ENCODE data around the gene HMGB3.
"Not testable (repeated sequence)": the region's sequence is repeated elsewhere in the genome, so short reads cannot be mapped to it uniquely, and the experiment has no call there.

HMGB3 gene

DNA sequence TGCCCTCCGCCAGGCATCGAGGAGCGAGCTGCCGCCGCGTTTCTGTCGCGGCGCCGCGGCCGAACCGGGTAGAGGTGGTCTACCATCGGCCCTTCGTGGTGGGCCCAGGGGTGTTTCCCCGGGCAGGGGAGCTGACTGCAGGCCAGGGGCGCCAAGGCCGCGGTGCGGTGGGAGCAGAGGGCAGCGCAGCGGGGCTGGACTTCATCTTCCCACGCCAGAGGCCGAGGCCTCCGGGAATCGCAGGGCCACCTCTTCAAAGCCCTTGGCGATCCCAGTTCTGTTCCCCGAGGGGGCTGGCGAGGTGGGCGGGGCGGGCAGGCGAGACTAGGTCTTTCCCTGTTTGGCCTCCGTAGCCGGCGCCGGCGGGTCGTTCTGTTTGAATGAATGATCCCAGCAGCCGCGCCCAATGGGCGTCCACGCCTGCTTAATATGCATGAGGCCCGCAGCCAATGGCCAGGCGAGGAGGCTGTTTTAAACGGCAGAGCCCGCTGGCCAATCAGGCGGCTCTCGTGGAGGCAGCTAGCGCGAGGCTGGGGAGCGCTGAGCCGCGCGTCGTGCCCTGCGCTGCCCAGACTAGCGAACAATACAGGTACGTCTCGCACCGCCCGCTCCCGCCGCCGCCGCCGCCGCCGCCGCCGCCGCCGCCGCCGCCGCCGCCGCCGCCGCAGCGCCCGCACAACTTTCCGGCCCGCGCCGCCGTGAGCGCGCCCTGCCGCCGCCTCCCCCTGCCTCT is at the start of gene HMGB3:
Gene HMGB3, plus strand, starts transcription at position 548 of the 733 bp plus-strand sequence. CDS start 2,265 bp downstream, outside the sequence.
- peak; percentile 91 to 95 for DNase-seq

DNA sequence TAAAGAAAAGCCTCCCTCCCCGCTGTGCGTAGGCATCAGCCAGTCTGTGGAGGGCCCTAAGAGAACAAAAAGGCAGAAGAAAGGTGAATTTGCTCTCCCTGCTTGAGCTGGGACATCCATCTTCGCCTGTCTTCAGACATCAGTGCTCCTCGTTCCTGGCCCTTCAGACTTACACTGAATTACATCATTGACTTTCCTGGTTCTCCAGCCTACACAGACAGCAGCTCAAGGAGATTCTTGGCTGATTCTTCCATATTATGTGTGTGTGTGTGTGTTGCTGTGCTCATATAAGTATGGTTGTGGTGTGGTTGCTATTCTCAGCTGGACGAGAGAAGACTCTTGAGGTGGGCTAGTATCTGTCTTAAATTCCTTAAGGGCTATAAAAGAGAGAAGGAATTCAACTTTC is 49.2 kb upstream of the HMGB3 start:
- DNase-seq: no peak

DNA sequence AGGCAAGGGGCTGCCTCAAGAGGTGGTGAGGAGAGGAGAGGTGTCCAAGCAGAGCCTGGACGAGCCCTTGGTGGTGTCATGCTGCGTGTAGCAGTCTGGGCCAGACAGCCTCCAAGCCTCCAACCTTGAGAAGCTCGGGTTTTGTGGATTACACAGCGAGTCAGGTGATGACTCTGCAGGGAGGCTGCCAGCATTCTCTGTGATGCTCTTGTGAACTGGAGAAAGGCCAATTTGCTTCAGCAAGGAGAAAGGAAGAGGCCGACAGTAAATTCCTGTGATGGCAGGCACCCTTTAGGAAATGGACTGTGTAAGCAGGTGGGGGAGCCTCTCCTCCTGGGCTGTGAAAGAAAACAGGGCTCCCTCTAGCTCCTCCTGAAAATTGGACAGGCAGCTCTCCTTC is 48.7 kb upstream of the HMGB3 start:
- peak in 1 of 2 experiments; percentile 17 for DNase-seq

DNA sequence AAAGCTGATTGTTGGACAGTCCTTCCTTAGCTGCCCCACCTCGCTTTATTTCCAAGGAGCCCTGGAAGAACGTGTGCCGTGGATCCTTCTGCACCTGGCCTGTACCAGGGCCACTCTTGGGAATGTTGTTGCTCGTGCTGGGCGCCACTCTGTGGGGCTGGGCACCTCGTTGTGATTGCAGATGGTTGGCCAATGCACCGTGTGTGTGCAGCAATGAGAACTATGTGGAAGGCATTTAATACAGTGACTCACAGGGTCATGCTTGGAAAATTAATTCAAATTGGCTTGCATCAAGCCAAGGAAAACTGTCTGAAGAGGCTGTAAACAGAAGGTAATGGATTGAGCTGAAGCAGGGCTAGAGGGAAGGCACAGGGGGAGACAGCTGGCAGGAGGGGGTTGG is 47.7 kb upstream of the HMGB3 start:
- DNase-seq: peak in 1 of 2 experiments; percentile 31

DNA sequence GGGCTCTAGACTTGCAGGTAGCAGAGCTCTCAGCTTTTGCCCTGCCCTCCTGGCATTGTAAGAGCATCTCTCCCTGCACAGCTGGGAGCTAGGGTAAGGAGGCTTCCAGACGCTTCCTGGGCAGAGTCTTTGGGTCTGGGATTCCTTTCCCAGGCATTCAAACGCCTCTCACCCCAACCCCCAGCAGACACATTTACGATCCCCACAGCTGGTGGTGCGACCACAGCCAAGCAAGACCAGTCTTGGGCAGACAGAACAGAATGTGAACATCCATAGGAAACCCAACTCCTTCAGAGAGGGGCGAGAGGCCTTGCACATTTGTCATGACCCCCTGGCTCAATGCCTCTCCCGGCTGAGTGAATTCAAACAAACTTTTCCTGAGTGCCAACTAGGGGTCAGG is 46.6 kb upstream of the HMGB3 start:
- DNase-seq: no peak

DNA sequence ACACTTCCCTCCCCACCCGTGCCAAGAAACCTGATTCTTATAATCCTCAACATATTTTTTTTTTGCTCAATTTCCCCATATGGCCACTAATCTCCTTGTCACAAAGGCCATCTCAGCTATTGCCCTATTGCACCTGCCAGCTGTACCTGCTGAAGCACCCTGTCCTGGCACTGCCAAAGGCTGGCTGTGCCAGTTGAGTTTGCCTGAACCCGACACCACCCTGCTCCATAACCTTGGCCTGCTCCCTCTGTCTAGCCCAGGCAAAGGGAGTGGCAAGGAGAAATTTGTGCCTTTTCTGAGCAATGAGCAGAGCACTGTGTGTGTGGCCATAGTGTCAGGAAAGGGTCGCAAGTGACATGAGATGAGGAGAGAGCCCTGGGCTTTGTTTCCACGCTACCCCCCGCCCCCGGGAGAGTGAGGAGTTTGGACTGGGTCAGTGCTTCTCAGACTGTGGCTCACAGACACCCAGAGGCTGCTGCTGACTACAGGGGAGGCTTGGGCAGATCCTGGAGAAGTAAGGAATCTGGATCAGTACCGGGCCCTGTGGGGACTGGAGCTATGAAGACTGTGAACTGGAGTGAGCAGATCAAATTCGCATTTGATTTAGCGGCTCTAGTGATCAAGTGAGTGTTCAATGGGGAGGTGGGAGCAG is 42.2 kb upstream of the HMGB3 start:
- DNase-seq: no peak

DNA sequence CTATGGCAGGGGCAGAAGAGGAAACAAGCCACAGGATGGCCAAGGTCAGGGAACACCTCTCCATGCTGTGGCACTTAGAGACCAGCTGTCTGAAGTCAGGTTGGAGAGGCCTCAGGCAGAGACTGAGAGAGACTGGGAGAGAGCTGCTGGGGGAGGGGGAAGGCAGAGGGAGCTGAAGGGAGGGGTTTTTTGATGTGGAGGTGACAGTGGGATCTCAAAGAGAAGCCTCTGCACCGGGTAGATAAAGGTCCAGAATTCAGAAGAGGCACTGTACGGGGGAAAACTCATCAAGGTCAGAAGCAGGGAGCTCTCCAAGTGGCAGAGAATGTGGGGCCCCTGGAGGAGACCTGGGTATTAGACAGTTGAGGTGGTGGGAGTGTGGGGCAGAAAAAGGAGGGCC is 41.6 kb upstream of the HMGB3 start:
- no peak for DNase-seq

DNA sequence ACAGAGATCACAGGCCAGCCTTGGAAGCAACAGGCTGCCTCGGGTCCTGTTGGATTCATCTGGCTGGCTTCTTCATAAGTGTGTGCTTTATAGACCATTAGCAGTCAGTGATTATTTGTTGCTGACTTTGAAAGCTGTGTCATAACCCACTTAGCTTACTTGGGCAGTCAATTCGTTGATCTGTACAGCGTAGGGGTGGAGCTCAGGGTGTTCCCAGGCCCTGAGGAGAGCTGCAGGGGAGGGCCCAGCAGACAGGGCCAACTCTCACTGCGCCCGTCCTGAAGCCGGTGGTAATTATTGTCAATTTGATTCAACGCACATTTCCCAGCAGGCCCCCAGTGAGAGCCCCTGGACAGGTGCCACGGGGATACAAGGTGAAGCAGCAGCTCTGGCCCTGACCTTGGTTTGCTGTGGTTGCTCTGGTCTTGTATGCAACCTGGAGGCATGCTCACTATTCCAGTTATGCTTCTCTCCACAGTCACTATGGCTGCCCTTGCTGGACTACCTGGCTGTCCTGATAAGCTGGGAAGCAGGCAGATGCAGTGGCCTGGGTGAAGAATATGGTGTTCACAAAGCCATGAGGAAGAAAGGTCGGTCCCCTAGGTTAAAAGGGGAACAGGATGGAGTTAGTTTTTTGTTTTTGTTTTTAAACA is 40.1 kb upstream of the HMGB3 start:
- DNase-seq: no peak

DNA sequence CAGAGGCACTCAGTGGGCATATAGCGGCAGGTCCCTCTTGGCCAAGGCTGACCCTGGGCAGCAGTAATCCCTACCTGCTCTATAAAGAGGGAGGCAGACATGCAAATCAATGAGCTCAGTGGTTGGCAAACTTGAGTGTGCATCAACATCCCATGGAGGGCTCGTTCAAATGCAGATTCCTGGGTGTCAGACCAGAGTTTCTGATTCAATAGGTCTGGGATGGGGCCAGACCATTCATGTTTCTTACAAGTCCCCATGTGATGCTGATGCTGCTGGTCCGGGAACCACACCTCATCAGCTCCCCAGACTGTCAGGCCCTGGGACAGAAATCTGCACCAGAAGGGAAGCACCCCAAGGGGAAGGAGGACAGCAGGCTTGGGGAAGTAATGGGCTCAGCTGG is 38.9 kb upstream of the HMGB3 start:
- DNase-seq: no peak

DNA sequence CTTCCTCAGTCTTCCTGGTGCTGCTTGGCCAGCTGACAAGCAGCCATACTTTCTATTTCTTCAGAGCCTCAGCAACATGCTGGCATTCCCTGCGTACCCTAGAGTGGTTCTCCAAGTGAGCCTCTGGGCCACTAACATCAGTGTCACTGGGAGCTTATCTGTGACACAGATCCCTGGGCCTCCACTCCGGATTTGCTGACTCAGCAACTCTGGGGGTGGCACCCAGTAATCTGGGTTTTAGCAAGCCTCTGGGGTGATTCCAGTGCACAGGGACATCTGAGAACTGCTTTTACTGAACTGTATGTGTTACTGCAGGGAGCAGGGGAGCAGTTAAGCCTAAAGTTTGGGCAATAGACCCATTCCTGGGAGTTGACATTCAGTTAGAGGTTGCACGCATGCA is 28.2 kb upstream of the HMGB3 start:
- no peak for DNase-seq

DNA sequence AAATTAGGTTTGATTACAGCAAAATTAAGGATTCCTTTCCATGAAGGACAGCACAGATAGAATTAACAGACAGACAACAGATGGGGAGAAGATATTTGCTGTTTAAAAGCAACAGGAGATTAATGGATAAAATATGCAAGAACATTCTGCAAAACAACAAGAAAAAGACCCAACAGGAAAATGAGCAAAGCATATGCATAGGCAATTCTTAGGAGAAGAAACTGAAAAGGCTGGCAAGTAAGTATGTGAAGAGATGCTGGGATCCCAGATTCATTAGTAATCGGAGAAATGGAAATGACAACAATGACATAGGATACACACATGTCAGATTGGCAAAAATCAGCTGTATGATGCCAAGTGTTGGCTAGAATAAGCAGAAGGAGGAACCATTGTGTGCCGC is 27.5 kb upstream of the HMGB3 start:
- no peak for DNase-seq

DNA sequence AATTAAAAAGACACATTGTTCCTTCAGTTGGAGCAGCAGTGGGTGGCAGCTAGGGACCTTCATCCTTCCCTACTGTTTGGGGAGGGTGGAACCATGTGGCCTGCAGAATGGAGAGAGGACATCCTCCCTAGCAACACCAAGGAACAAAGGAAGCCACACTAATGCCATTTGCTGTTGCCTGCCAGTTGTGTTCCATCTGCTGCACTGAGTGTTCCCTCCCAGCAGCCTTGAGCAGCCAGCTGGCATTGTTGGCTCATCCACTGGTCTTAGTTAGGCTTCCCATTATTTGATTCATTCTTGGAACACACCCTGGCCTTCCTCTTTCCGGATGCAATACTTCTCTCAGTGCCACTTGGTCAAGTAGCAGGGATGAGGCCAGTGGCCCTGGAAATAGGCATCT is 25.0 kb upstream of the HMGB3 start:
- peak; percentile 17 to 29 for DNase-seq

DNA sequence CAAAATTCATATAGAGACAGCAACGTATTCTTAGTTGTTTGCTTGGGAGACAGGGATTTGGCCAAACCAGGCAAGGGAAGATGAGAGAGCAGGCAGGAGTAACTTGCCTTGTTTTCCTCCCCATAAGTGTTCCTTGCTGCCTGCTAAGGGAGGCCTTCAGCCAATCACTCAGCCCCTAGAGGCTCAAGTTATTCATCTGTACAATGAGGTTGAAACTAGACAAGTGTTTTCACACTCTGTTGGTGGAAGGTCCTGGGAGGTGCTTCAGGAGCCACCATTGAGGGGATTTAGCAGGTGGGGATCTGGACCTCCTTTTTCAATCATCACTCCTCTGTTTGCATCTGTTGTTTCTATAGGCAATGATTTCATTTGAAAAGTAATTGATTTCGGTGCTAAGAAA is 23.6 kb upstream of the HMGB3 start:
- no peak for DNase-seq

DNA sequence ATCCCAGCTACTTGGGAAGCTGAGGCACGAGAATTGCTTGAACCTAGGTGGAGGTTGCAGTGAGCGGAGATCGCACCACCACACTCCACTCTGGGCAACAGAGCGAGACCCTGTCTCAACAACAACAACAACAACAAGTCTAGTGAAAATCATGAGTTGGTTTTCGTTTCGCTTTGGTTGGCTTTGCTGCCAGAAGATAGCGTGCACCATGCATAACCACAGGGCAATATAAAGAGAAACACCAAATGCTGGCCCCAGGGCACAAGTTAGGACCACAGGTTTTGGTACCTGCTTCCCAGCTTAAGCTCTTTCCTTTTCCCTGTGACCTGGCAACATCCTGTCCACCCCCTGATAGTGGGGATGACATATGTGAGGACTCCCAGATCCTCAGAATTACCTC is 21.5 kb upstream of the HMGB3 start:
- DNase-seq: no peak

DNA sequence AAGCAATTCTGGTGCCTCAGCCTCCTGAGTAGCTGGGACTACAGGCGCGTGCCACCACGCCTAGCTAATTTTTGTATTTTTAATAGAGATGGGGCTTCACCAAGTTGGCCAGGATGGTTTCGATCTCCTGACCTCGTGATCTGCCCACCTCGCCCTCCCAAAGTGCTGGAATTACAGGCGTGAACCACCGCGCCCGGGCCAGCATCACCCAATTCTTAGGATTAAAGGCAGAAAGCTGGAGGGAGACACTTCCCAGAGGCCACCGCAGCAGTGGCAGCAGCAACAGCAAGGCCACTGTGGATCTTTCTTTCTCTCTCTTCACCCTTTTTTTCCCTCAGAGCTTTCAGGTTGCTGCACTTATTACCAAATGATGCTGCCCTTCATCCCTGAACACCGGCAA is 18.7 kb upstream of the HMGB3 start:
- not testable (repeated sequence) for DNase-seq

DNA sequence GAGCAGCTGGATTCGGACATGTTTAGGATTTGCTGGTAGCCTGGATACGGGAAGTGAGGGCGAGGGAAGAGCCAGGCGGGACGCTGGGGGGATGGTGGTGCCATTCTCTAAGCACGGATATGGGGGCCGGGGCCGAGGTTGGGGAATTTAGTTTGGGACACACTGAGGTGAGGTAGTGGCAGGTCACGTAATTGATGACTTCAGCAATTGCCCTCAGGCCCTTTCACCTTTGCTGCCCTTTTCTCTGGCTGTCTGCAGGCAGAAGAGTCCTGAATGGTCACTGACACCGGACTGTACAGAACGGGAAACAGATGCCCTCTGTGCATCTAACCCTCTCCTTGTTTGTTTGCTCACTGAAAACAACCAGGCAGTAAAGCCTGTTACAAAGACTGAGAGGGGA is 16.9 kb upstream of the HMGB3 start:
- no peak for DNase-seq

DNA sequence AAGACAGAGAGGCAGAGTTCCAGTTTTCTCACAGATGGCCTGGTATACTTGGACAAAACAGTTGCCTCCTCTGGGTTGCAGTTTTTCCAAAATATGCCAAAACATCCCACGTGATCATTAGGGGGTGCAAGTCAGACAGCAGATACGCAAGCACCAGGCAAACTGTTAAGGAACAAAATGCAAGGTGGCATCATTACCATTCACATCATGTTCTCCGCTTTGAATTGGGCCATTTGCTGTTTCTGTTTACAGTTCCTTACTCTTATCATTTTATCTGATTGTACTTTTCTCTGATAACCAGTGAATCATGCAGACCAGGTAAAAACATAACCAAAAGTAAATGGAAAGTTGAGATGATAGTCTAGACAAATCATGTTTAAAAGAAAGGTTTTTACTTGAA is 16.4 kb upstream of the HMGB3 start:
- DNase-seq: no peak

DNA sequence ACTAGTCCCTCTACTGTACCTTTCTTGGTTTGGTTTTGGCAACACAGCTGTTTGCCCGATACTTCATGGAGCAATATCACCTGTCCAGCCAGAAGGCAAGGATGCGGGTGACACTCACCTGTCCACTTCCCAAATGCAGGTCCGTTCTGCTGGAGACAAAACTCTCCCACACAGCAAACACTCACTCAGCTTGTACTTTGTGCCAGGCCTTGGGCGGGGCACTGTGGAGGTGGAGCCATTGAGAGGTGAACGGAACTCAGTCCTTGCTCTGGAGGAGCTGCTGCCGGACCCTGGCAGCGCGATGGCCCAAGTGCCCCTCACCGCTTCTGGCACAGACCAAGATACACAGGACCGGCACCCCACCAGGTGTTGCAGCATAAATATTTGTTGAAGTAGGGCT is 15.3 kb upstream of the HMGB3 start:
- no peak for DNase-seq

DNA sequence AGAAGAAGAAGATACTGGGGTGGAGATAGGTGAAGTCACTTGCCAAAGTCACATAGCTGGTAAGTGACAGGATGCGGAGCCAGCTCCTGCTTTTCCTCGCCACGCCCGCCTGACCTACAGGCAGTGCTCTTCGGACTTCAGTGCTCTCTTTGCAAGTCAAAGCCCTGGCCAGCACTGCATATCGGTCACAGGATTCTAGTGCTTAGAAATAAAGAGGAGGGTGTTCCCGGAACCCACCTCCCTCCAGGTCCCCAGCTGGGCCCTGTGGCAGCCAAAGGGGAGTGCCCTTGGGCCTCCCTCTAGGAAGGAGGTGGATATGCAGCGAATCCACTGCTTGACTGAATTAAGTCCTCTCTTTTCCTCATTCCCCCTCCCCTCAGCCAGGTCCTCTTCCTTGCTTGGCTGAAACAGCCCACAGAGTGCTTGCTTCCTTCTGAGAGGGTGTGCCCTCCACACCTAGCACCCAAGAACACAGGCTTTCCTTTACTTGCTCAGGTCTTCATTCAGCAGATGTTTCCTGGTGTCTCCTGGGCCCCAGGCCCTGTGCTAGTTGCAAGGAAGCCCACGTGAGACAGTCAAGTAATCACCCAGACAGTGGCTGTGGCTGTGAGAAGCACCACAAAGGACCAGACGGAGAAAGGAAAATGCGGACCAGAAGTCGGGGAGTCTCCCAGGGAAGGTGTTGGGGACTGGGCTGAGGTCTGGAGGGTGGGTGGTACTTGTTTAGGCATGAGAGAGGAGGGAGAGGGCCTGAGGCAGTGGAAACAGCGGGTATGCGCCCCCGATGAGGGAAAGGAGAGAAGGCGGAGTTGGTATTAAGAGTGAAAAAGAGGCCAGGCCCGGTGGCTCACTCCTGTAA is 14.0 kb upstream of the HMGB3 start:
- no peak for DNase-seq

DNA sequence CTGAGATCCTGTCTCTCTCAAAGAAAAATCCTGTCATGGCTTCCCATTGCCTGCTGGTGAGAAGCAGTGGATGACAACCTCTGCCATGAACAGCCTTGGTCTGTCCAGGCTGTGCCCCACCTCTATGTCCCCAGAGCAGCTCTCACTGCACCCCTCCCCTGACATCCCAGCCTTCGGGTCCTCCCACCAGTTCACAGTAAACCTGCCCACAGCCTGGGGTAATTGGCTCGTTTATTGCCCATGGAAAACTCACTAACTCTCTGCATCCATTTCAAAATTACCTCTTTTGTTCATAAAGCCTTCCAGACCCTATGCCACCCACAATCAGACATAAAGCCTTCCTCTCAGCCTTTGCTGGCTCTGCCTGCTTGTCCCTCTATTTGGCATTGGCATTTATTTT is 10.7 kb upstream of the HMGB3 start:
- no peak for DNase-seq

DNA sequence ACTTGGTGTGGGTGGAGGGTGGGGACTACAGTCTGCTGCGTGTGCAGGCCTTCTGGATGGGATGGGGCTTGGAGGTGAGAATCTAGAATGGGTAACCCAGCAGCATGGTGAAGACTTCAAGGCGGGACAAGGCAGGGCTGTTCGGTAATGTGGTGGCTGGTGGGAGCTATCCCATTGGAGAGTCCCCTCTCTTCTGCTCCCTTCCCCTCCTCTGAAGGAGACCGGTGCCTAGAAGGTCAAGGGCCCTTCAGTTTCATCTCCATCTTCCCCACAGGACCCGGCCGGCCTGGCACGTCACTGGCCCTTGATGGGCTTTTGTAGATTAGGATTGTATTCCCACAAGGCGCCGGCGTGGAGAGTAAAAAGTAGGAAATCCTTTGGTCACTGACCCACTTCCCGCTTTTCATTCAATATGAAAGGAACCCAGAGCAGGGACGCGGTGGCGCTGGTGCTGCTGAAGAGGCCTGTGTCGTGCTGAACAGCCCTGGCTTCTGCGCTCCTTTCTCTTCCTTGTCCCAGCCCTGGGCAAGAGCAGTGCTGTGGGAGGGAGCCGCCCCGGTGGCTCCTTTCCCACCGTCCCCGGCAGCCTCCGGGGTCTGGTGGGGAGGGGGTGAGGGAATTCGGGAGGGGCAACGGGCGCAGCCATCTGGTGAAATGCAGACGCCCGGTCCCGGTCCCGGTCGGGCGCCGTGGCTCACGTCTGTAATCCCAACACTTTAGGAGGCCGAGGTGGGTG is 7.3 kb upstream of the HMGB3 start:
- DNase-seq: no peak

DNA sequence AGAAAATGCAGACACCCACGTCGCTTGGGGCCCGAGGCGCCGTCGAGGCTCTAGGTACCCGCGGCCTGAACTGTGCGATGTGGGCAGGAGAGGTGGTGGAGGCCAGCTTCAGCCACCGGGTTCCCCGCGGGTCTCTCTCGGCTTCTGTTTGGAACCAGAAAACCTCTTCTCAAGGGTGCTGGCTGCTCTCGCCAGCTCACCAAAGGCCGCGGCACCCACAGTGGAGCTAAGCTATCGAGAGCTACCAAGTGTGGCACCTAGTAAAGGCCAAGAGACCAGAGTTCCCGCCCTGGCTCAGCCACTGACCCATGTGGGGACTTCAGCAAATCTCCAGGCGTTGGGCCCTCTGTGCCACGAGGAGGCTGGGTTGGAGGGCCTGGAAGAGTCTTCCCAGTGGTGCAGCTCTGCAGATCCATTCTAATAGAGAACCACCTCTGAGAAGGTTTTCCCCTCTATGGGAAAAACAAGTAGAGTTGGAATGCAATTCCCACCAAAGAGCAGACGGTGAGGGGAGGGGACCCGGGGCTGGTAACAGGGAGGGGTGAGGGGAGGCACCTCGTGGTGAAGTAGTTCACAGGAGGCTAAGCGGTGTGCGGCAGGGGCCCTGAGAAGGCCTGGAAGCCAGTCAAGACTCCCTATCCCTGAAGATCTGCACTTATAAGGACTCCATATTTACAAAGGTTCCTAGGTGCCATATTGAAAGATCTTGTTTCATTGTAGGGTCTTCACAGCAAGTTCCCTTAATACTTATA is 5.5 kb upstream of the HMGB3 start:
- DNase-seq: no peak

Data from SHP77 (cell line).